Umbilical cord (tissue), 2 donors: ENCODE measurements around the gene NGDN. TPM values are rescaled to one million over a fixed set of nuclear protein-coding genes. Genes with fewer than 3 reads are reported as not detected.
"Not testable (repeated sequence)": the region's sequence is repeated elsewhere in the genome, so short reads cannot be mapped to it uniquely, and the experiment has no call there.

Source experiments
- DNase-seq: peaks from one replicate; pipeline ENCODE4 v3.0.0-alpha.2; 2015; ENCODE audit warnings: low spot score
- total RNA-seq: library from RNA; depleted of rRNA; stranded (reverse); fragments of >200 nt; gene quantifications from one replicate; pipeline ENCODE4 v1.2.3, GENCODE V29; 2014; ENCODE audit warnings: low replicate concordance; ENCODE audit not compliant: insufficient read depth

NGDN gene
- 43.3 TPM for total RNA-seq

- DNase-seq, result peak; percentile 100
Observed at GRCh38 chr14:23469127-23469905, at the start of gene NGDN. NGDN (plus strand) TSS chr14:23469703; CDS start chr14:23469716, 13 bp downstream.

- no peak for DNase-seq
Observed at GRCh38 chr14:23421594-23421993, 47.9 kb upstream of the NGDN start.

- DNase-seq, result no peak
Observed at GRCh38 chr14:23423657-23424056, 45.8 kb upstream of the NGDN start.

GRCh38 chr14:23425169-23425568 lies 44.3 kb upstream of the NGDN start:
- no peak for DNase-seq

GRCh38 chr14:23425798-23426197 lies 43.7 kb upstream of the NGDN start:
- DNase-seq, result not testable (repeated sequence)

- no peak for DNase-seq
Observed at GRCh38 chr14:23428686-23429495, 40.6 kb upstream of the NGDN start.

- DNase-seq, result no peak
Observed at GRCh38 chr14:23430016-23430722, 39.3 kb upstream of the NGDN start.

GRCh38 chr14:23430723-23431085 lies 38.8 kb upstream of the NGDN start:
- DNase-seq, result no peak

- DNase-seq, result no peak
Observed at GRCh38 chr14:23431486-23431885, 38.0 kb upstream of the NGDN start.

GRCh38 chr14:23432102-23432925 lies 37.2 kb upstream of the NGDN start:
- DNase-seq, result no peak

GRCh38 chr14:23432946-23433345 lies 36.6 kb upstream of the NGDN start:
- no peak for DNase-seq

- no peak for DNase-seq
Observed at GRCh38 chr14:23433457-23433856, 36.0 kb upstream of the NGDN start.

- no peak for DNase-seq
Observed at GRCh38 chr14:23434488-23435222, 34.8 kb upstream of the NGDN start.

- DNase-seq, result no peak
Observed at GRCh38 chr14:23435543-23436326, 33.8 kb upstream of the NGDN start, which contains the start of gene MYH7. MYH7 (minus strand) TSS chr14:23435660; CDS start chr14:23433732, 1,928 bp downstream.

GRCh38 chr14:23436327-23437132 lies 33.0 kb upstream of the NGDN start:
- peak; percentile 62 for DNase-seq

GRCh38 chr14:23437133-23438100 lies 32.1 kb upstream of the NGDN start:
- no peak for DNase-seq
